Trophoblast cell (in vitro differentiated cells and primary cell): ENCODE results near the gene TPD52L2.
A peak's percentile ranks its signal among the peaks of the same experiment; 100 is the strongest.
"Not testable (repeated sequence)": the region's sequence is repeated elsewhere in the genome, so short reads cannot be mapped to it uniquely, and the experiment has no call there.

ENCODE experiments used
- DNase-seq, 2 donors: peaks; one replicate each; pipeline ENCODE4 v3.0.0-alpha.2; 2016
- H2AFZ ChIP-seq: 2 replicates; pipeline ENCODE4 v1.6.1; 2013; ENCODE audit warnings: low read length, moderate library complexity, mild to moderate bottlenecking; ENCODE audit not compliant: insufficient read depth, poor library complexity
- H2AK5ac ChIP-seq: 2 replicates; pipeline ENCODE4 v1.6.1; 2013; ENCODE audit warnings: mild to moderate bottlenecking, low read length
- H2BK120ac ChIP-seq: 2 replicates; pipeline ENCODE4 v1.6.1; 2013; ENCODE audit warnings: low read length, mild to moderate bottlenecking, moderate library complexity; ENCODE audit not compliant: insufficient read depth, poor library complexity
- H2BK12ac ChIP-seq: 2 replicates; pipeline ENCODE4 v1.6.1; 2013; ENCODE audit warnings: mild to moderate bottlenecking, low read length, moderate library complexity
- H2BK5ac ChIP-seq: 2 replicates; pipeline ENCODE4 v1.6.1; 2013; ENCODE audit warnings: low read length, low read depth, moderate library complexity, mild to moderate bottlenecking; ENCODE audit not compliant: poor library complexity
- H3K14ac ChIP-seq: 2 replicates; pipeline ENCODE4 v1.6.1; 2013; ENCODE audit warnings: mild to moderate bottlenecking, low read length
- H3K18ac ChIP-seq: 2 replicates; pipeline ENCODE4 v1.6.1; 2013; ENCODE audit warnings: mild to moderate bottlenecking, low read length
- H3K23ac ChIP-seq: 2 replicates; pipeline ENCODE4 v1.6.1; 2013; ENCODE audit warnings: low read length
- H3K27ac ChIP-seq: 2 replicates; pipeline ENCODE4 v1.5.1; 2013; ENCODE audit warnings: low read depth, mild to moderate bottlenecking, inconsistent platforms, low read length, moderate library complexity
- H3K27me3 ChIP-seq: 2 replicates; pipeline ENCODE4 v1.6.1; 2013; ENCODE audit warnings: inconsistent platforms, mild to moderate bottlenecking, low read length, moderate library complexity; ENCODE audit not compliant: insufficient read depth
- H3K36me3 ChIP-seq, 2 experiments: 1 replicate in 1 of 2; 2 replicates in 1 of 2; pipeline ENCODE4 v1.6.1; 2013; ENCODE audit warnings: low read length in 2 of 2, mild to moderate bottlenecking in 2 of 2, moderate library complexity in 1 of 2; ENCODE audit not compliant: insufficient read depth in 2 of 2, control insufficient read depth in 1 of 2
- H3K4ac ChIP-seq: 2 replicates; pipeline ENCODE4 v1.6.1; 2013; ENCODE audit warnings: low read depth, mild to moderate bottlenecking, low read length, moderate library complexity
- H3K4me1 ChIP-seq, 2 experiments: 1 replicate in 1 of 2; 2 replicates in 1 of 2; pipeline ENCODE4 v1.6.1; 2013; ENCODE audit warnings: low read length in 2 of 2, mild to moderate bottlenecking in 2 of 2, moderate library complexity in 1 of 2; ENCODE audit not compliant: insufficient read depth in 2 of 2, control insufficient read depth in 1 of 2
- H3K4me2 ChIP-seq: 2 replicates; pipeline ENCODE4 v1.6.1; 2013; ENCODE audit warnings: inconsistent platforms, mild to moderate bottlenecking, low read length, moderate library complexity
- H3K4me3 ChIP-seq: 2 replicates; pipeline ENCODE4 v1.5.1; 2013; ENCODE audit warnings: mild to moderate bottlenecking, low read depth, low read length, inconsistent platforms
- H3K79me1 ChIP-seq: one replicate; pipeline ENCODE4 v1.6.1; 2013; ENCODE audit warnings: low read length
- H3K79me2 ChIP-seq: 2 replicates; pipeline ENCODE4 v1.6.1; 2013; ENCODE audit warnings: low read length, mild to moderate bottlenecking; ENCODE audit not compliant: control insufficient read depth, insufficient read depth, poor library complexity
- H3K9ac ChIP-seq: 2 replicates; pipeline ENCODE4 v1.6.1; 2013; ENCODE audit warnings: mild to moderate bottlenecking, low read length
- H3K9me3 ChIP-seq: 2 replicates; pipeline ENCODE4 v1.6.1; 2013; ENCODE audit warnings: low read depth, mild to moderate bottlenecking, control low read depth, inconsistent platforms, low read length; ENCODE audit not compliant: insufficient read depth
- H4K12ac ChIP-seq: 2 replicates; pipeline ENCODE4 v1.6.1; 2013; ENCODE audit warnings: low read depth, mild to moderate bottlenecking, low read length, moderate library complexity
- H4K8ac ChIP-seq: 2 replicates; pipeline ENCODE4 v1.6.1; 2013; ENCODE audit warnings: low read depth, mild to moderate bottlenecking, low read length, moderate library complexity
- H4K91ac ChIP-seq: one replicate; pipeline ENCODE4 v1.6.1; 2013; ENCODE audit warnings: low read depth, mild to moderate bottlenecking, low read length, moderate library complexity
- WGBS: extraction: QIAGEN DNeasy Blood & Tissue Kit; methylation state at CpG from one replicate; pipeline ENCODE4 v1.1.7; 2013; ENCODE audit warnings: missing lambda C conversion rate; ENCODE audit not compliant: insufficient read length, insufficient coverage; ENCODE audit errors: extremely low coverage; 5-methylcytosine and 5-hydroxymethylcytosine counted together

The TPD52L2 gene

GRCh38 chr20:63929473-63929883 is 64.4 kb downstream of the TPD52L2 start:
- not testable (repeated sequence) for H3K79me1 ChIP-seq, H3K23ac ChIP-seq, DNase-seq, H4K91ac ChIP-seq, H3K18ac ChIP-seq, H2AK5ac ChIP-seq, H3K4ac ChIP-seq, H2AFZ ChIP-seq, H4K8ac ChIP-seq, H3K79me2 ChIP-seq, H2BK120ac ChIP-seq, H3K14ac ChIP-seq, H3K27me3 ChIP-seq, H3K9me3 ChIP-seq, H3K4me2 ChIP-seq, H3K4me3 ChIP-seq, H2BK12ac ChIP-seq, H3K27ac ChIP-seq, H4K12ac ChIP-seq, H3K9ac ChIP-seq, H3K4me1 ChIP-seq, H2BK5ac ChIP-seq
- no CpG with 5 or more reads among the region's 31 CpGs for WGBS
- peaks cover 60 to 69% of the 10 kb centered on the region in 2 experiments for H3K36me3 ChIP-seq

GRCh38 chr20:63930971-63931553 is 66.0 kb downstream of the TPD52L2 start:
- Histone ChIP-seq H2BK120ac (no peak overlapping the region), H4K91ac (no peak overlapping the region), H3K23ac (no peak overlapping the region), H3K4me2 (no peak overlapping the region), H3K79me1 (no peaks in the 10 kb centered on the region), H3K79me2 (no peaks in the 10 kb centered on the region), H3K4ac (no peak overlapping the region), H3K18ac (no peak overlapping the region), H3K4me3 (no peak overlapping the region), H2BK5ac (no peak overlapping the region), H3K14ac (no peak overlapping the region), H2AK5ac (no peak overlapping the region), H2BK12ac (no peak overlapping the region), H4K8ac (no peak overlapping the region), H3K9me3 (peaks cover 3% of the 10 kb centered on the region), H3K27ac (no peak overlapping the region), H2AFZ (no peak overlapping the region), H3K4me1 (no peaks in the 10 kb centered on the region), H4K12ac (no peak overlapping the region), H3K27me3 (no peaks in the 10 kb centered on the region), H3K9ac (no peak overlapping the region), H3K36me3 (peaks cover 76 to 80% of the 10 kb centered on the region in 2 experiments)
- DNase-seq, result no peak
- no CpG with 5 or more reads among the region's 37 CpGs for WGBS

- H3K36me3 ChIP-seq, result peaks cover 75 to 79% of the 10 kb centered on the region in 2 experiments
- no peak overlapping the region for H2BK120ac ChIP-seq
- WGBS, result no CpG with 5 or more reads among the region's 19 CpGs
Measured at GRCh38 chr20:63931735-63932134, 66.7 kb downstream of the TPD52L2 start.

GRCh38 chr20:63932606-63933160 is 67.6 kb downstream of the TPD52L2 start:
- Histone ChIP-seq H3K9me3 (peaks cover 3% of the 10 kb centered on the region), H4K12ac (no peak overlapping the region), H3K79me1 (no peaks in the 10 kb centered on the region), H3K27me3 (no peaks in the 10 kb centered on the region), H3K18ac (no peak overlapping the region), H3K79me2 (no peaks in the 10 kb centered on the region), H3K27ac (no peak overlapping the region), H2BK12ac (no peak overlapping the region), H3K36me3 (peaks cover 75 to 76% of the 10 kb centered on the region in 2 experiments), H3K14ac (no peak overlapping the region), H3K4me3 (no peak overlapping the region), H3K4ac (peak overlapping the region; percentile 12), H4K8ac (no peak overlapping the region), H3K4me2 (no peak overlapping the region), H3K23ac (no peak overlapping the region), H2BK5ac (no peak overlapping the region), H2AFZ (no peak overlapping the region), H4K91ac (no peak overlapping the region), H3K4me1 (no peaks in the 10 kb centered on the region), H3K9ac (no peak overlapping the region), H2BK120ac (no peak overlapping the region), H2AK5ac (no peak overlapping the region)
- no CpG with 5 or more reads among the region's 17 CpGs for WGBS
- DNase-seq, result no peak

More at GRCh38 chr20:63931735-63932134, 66.7 kb downstream of the TPD52L2 start:
- no peak for DNase-seq
- H4K91ac ChIP-seq, result no peak overlapping the region
- H3K14ac ChIP-seq, result no peak overlapping the region
- no peak overlapping the region for H2BK5ac ChIP-seq
- H3K27me3 ChIP-seq, result no peaks in the 10 kb centered on the region
- H2BK12ac ChIP-seq, result no peak overlapping the region
- no peak overlapping the region for H3K4ac ChIP-seq
- H3K9me3 ChIP-seq, result peaks cover 3% of the 10 kb centered on the region
- no peaks in the 10 kb centered on the region for H3K79me1 ChIP-seq
- H3K4me3 ChIP-seq, result no peak overlapping the region
- no peak overlapping the region for H3K23ac ChIP-seq
- H3K18ac ChIP-seq, result no peak overlapping the region
- H3K4me1 ChIP-seq, result no peaks in the 10 kb centered on the region
- H2AFZ ChIP-seq, result no peak overlapping the region
- no peak overlapping the region for H3K9ac ChIP-seq
- no peak overlapping the region for H4K12ac ChIP-seq
- no peak overlapping the region for H2AK5ac ChIP-seq
- no peak overlapping the region for H3K27ac ChIP-seq
- H4K8ac ChIP-seq, result no peak overlapping the region
- H3K4me2 ChIP-seq, result no peak overlapping the region
- H3K79me2 ChIP-seq, result no peaks in the 10 kb centered on the region
